Renal pelvis (tissue), 4 donors: ENCODE measurements around the gene CLN6. TPM values are rescaled to one million over a fixed set of nuclear protein-coding genes. Genes with fewer than 3 reads are reported as not detected.
"Not testable (repeated sequence)": the region's sequence is repeated elsewhere in the genome, so short reads cannot be mapped to it uniquely, and the experiment has no call there.

Experiments
- DNase-seq: peaks from one replicate; pipeline ENCODE4 v3.0.0-alpha.2; 2013
- polyA plus RNA-seq, 3 donors: library from polyadenylated mRNA; unstranded; fragments of 120-200 nt; gene quantifications; one replicate each; pipeline ENCODE4 v1.2.1, GENCODE V29; 2013; ENCODE audit not compliant: insufficient read length in 3 of 3

CLN6 gene
- polyA plus RNA-seq, 3 donors = 38.9 to 51.6 (median 43.2) TPM

- DNase-seq = no peak
These were observed 20.3 kb downstream of the CLN6 start for GRCh38 chr15:68209272-68209671.

- DNase-seq = no peak
These were observed 20.8 kb downstream of the CLN6 start for GRCh38 chr15:68208636-68209240.

- no peak for DNase-seq
These were observed 21.4 kb downstream of the CLN6 start for GRCh38 chr15:68208136-68208535.

- DNase-seq = no peak
These were observed 22.2 kb downstream of the CLN6 start for GRCh38 chr15:68207176-68207935.

GRCh38 chr15:68206711-68207151 lies 22.8 kb downstream of the CLN6 start:
- DNase-seq = no peak

GRCh38 chr15:68205954-68206539 lies 23.5 kb downstream of the CLN6 start:
- no peak for DNase-seq

- no peak for DNase-seq
These were observed 24.0 kb downstream of the CLN6 start for GRCh38 chr15:68205558-68205944.

- DNase-seq = peak; percentile 77
These were observed 24.6 kb downstream of the CLN6 start, which contains the start of gene CALML4 for GRCh38 chr15:68204776-68205557. CALML4 (minus strand) TSS chr15:68205332; CDS start chr15:68205247, 85 bp downstream.

- DNase-seq = no peak
These were observed 25.2 kb downstream of the CLN6 start for GRCh38 chr15:68204361-68204760.

- DNase-seq = no peak
These were observed 25.6 kb downstream of the CLN6 start for GRCh38 chr15:68203956-68204355.

- no peak for DNase-seq
These were observed 26.0 kb downstream of the CLN6 start for GRCh38 chr15:68203486-68203885.

GRCh38 chr15:68202994-68203393 lies 26.5 kb downstream of the CLN6 start:
- not testable (repeated sequence) for DNase-seq

GRCh38 chr15:68201879-68202261 lies 27.7 kb downstream of the CLN6 start:
- DNase-seq = no peak

- DNase-seq = no peak
These were observed 28.2 kb downstream of the CLN6 start for GRCh38 chr15:68201153-68201878.

- DNase-seq = no peak
These were observed 29.3 kb downstream of the CLN6 start for GRCh38 chr15:68200016-68200861.

GRCh38 chr15:68199340-68199739 lies 30.2 kb downstream of the CLN6 start:
- DNase-seq = no peak

GRCh38 chr15:68197661-68198437 lies 31.7 kb downstream of the CLN6 start:
- DNase-seq = no peak

GRCh38 chr15:68197170-68197492 lies 32.4 kb downstream of the CLN6 start:
- no peak for DNase-seq

- no peak for DNase-seq
These were observed 32.9 kb downstream of the CLN6 start for GRCh38 chr15:68196445-68197169.
